Measurements from ENCODE around the gene LRRC10B. TPM values are rescaled to one million over a fixed set of nuclear protein-coding genes. Genes with fewer than 3 reads are reported as not detected.

The LRRC10B gene
- total RNA-seq, 1 experiment from 2014 or later: 0.39 TPM

DNA sequence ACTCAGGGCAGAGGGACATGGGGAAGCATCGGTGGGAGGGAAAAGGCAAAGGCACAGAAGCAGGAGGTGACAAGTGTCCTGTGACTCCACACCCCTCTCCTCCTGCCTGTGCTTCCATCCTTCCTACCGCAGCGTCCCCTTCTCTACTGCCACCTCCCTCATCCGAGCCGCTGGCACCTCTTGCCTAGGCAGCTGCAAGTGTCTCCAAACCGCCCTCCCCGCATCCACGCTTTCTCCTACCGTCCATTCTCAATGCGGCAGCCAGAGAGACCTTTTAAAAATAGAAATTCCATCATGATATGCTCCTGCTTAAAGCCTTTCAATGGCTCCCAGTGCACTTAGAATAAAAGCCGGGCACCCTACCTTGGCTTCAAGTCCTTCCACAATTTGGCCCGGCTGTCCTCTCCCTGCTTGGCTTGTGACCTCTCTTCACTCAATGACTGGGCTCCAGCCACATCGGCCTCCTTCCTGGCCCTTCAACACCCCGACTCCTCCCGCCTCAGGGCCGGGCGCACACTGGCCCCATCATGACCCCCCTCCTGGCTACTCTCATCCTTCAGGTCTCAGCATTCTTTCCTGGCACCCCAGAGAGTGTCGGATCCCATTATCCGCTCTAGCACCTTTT lies 16.5 kb downstream of the LRRC10B start:
- no peak overlapping the region for H3K4ac ChIP-seq (ENCODE audit: low read depth, low read length)
- no peak overlapping the region for H3K4me2 ChIP-seq (ENCODE audit: insufficient read depth, insufficient read length, low read length)
- H3K9me3 ChIP-seq (ENCODE audit: control insufficient read depth, low read depth, low read length): no peaks in the 10 kb centered on the region
- no peak overlapping the region for H2BK120ac ChIP-seq (ENCODE audit: low read depth, low read length, poor library complexity, severe bottlenecking)
- no peak overlapping the region for H2BK5ac ChIP-seq (ENCODE audit: insufficient read length, low read length)
- no peak overlapping the region for H3K14ac ChIP-seq (ENCODE audit: insufficient read depth, low read length)
- Mint-ChIP-seq H3K27ac (no peak overlapping the region; a peak in 1 of 7 replicates), H3K4me3 (no peak overlapping the region; a peak in 1 of 5 replicates), H3K9me3 (no peaks in the 10 kb centered on the region), H3K4me1 (peaks cover 5 to 16% of the 10 kb centered on the region in 2 experiments; a peak in 3 of 4 replicates), H3K27me3 (ENCODE audit: low read depth) (peaks cover 8% of the 10 kb centered on the region), H3K36me3 (ENCODE audit: insufficient read depth in 1 of 3, low read depth in 3 of 3) (peaks cover 0 to 11% (median 0%) of the 10 kb centered on the region in 3 experiments; a peak in 2 of 7 replicates)
- H2BK12ac ChIP-seq (ENCODE audit: insufficient read length, low read depth, low read length): no peak overlapping the region
- no CpG with 5 or more reads among the region's 19 CpGs for WGBS (ENCODE audit: extremely low coverage, insufficient read length, low lambda C conversion rate)
- H3K9ac ChIP-seq (ENCODE audit: extremely low read depth, insufficient read length, low read length): no peak overlapping the region
- no peak overlapping the region for H3K18ac ChIP-seq (ENCODE audit: insufficient read length, low read depth, low read length)
- H3K23me2 ChIP-seq (ENCODE audit: insufficient read length, low read depth, low read length, poor library complexity, severe bottlenecking): no peaks in the 10 kb centered on the region
- no peaks in the 10 kb centered on the region; the same call in 1 of the 2 replicates for H3K4me1 ChIP-seq (ENCODE audit: insufficient read depth, low read length)
- H3K56ac ChIP-seq (ENCODE audit: insufficient read length, low read depth, low read length): no peak overlapping the region
- H4K5ac ChIP-seq (ENCODE audit: insufficient read length, low read depth, low read length): no peak overlapping the region
- no peaks in the 10 kb centered on the region for H3K79me1 ChIP-seq (ENCODE audit: insufficient read depth, low read depth, low read length, poor library complexity, severe bottlenecking)
- no peak overlapping the region for H2BK15ac ChIP-seq (ENCODE audit: low read depth, low read length)
- H2AFZ ChIP-seq (ENCODE audit: low read length): no peak overlapping the region
- H3K79me2 ChIP-seq (ENCODE audit: insufficient read depth, low read length): no peaks in the 10 kb centered on the region
- no peak overlapping the region for H4K8ac ChIP-seq (replicated peaks; ENCODE audit: insufficient read length, low read depth, low read length)
- no peaks in the 10 kb centered on the region for H4K20me1 ChIP-seq (ENCODE audit: control insufficient read depth, insufficient read depth, insufficient read length)
- DNase-seq: no peak
- TF ChIP-seq, protein P1, sequence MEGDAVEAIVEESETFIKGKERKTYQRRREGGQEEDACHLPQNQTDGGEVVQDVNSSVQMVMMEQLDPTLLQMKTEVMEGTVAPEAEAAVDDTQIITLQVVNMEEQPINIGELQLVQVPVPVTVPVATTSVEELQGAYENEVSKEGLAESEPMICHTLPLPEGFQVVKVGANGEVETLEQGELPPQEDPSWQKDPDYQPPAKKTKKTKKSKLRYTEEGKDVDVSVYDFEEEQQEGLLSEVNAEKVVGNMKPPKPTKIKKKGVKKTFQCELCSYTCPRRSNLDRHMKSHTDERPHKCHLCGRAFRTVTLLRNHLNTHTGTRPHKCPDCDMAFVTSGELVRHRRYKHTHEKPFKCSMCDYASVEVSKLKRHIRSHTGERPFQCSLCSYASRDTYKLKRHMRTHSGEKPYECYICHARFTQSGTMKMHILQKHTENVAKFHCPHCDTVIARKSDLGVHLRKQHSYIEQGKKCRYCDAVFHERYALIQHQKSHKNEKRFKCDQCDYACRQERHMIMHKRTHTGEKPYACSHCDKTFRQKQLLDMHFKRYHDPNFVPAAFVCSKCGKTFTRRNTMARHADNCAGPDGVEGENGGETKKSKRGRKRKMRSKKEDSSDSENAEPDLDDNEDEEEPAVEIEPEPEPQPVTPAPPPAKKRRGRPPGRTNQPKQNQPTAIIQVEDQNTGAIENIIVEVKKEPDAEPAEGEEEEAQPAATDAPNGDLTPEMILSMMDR (conservative IDR thresholded peaks at IDR 0.05): no peak
- no peak overlapping the region for H3K27ac ChIP-seq (ENCODE audit: insufficient read length, low read depth, low read length)
- H4K91ac ChIP-seq (ENCODE audit: insufficient read length, low read depth, low read length): no peak overlapping the region
- H3K27me3 ChIP-seq (ENCODE audit: insufficient read depth, low read length): no peaks in the 10 kb centered on the region
- H2BK20ac ChIP-seq (ENCODE audit: low read depth, low read length, poor library complexity, severe bottlenecking): no peak overlapping the region
- no peak overlapping the region for H3K23ac ChIP-seq (ENCODE audit: insufficient read length, low read depth, low read length)
- no peak overlapping the region for H2AK5ac ChIP-seq (ENCODE audit: insufficient read length, low read length)
- no peak overlapping the region for H3T11ph ChIP-seq (ENCODE audit: low read length)
